HG02943 (cell line): Measurements from ENCODE around the gene MEAF6.
"Not testable (repeated sequence)": the region's sequence is repeated elsewhere in the genome, so short reads cannot be mapped to it uniquely, and the experiment has no call there.

ENCODE experiments used
- ATAC-seq: cut with Tn5 transposase; IDR thresholded peaks from one replicate; pipeline ENCODE4 v1.9.1; 2021; ENCODE audit warnings: mild to moderate bottlenecking, low read depth, moderate library complexity; ENCODE audit not compliant: unreplicated experiment

MEAF6 gene

GRCh38 chr1:37532418-37533156, 18.0 kb upstream of the MEAF6 start:
- not testable (repeated sequence) for ATAC-seq

GRCh38 chr1:37529888-37530287, 15.3 kb upstream of the MEAF6 start:
- ATAC-seq = not testable (repeated sequence)

GRCh38 chr1:37519613-37520012, 5.0 kb upstream of the MEAF6 start:
- ATAC-seq = no peak

- not testable (repeated sequence) for ATAC-seq
Observed at GRCh38 chr1:37518929-37519328, 4.4 kb upstream of the MEAF6 start.

- not testable (repeated sequence) for ATAC-seq
Observed at GRCh38 chr1:37518241-37518640, 3.7 kb upstream of the MEAF6 start.

GRCh38 chr1:37517569-37517968, 3.0 kb upstream of the MEAF6 start:
- ATAC-seq = no peak

- ATAC-seq = no peak
Observed at GRCh38 chr1:37515185-37516034, 844 bp upstream of the MEAF6 start.

- peak; percentile 32 for ATAC-seq
Observed at GRCh38 chr1:37513795-37514349, 694 bp downstream of the MEAF6 start.

GRCh38 chr1:37509181-37509580, 5.4 kb downstream of the MEAF6 start:
- no peak for ATAC-seq

- no peak for ATAC-seq
Observed at GRCh38 chr1:37506740-37507139, 7.8 kb downstream of the MEAF6 start.

- ATAC-seq = not testable (repeated sequence)
Observed at GRCh38 chr1:37502791-37503190, 11.8 kb downstream of the MEAF6 start.

- ATAC-seq = no peak
Observed at GRCh38 chr1:37502104-37502503, 12.5 kb downstream of the MEAF6 start.

- no peak for ATAC-seq
Observed at GRCh38 chr1:37501661-37502060, 12.9 kb downstream of the MEAF6 start.

- ATAC-seq = no peak
Observed at GRCh38 chr1:37498872-37499617, 15.5 kb downstream of the MEAF6 start.

- no peak for ATAC-seq
Observed at GRCh38 chr1:37497832-37498231, 16.7 kb downstream of the MEAF6 start.

GRCh38 chr1:37495875-37496274, 18.7 kb downstream of the MEAF6 start:
- no peak for ATAC-seq

GRCh38 chr1:37493336-37494098, 21.0 kb downstream of the MEAF6 start:
- ATAC-seq = no peak

- ATAC-seq = no peak
Observed at GRCh38 chr1:37487619-37487984, 27.0 kb downstream of the MEAF6 start.

GRCh38 chr1:37486680-37487618, 27.6 kb downstream of the MEAF6 start:
- ATAC-seq = no peak
